Neutrophil (primary cell): ENCODE results near the gene ARFGAP3.
A peak's percentile ranks its signal among the peaks of the same experiment; 100 is the strongest.

Experiments used
- H3K27ac ChIP-seq: fragments of 200-600 bp; sonication (generic); 2 replicates; pipeline ENCODE4 v1.5.1; 2016; ENCODE audit warnings: mild to moderate bottlenecking, moderate library complexity
- H3K27me3 ChIP-seq: fragments of 200-600 bp; sonication (generic); 2 replicates; pipeline ENCODE4 v1.6.0; 2016; ENCODE audit warnings: mild to moderate bottlenecking
- H3K36me3 ChIP-seq: fragments of 200-600 bp; sonication (generic); 2 replicates; pipeline ENCODE4 v1.5.1; 2017
- H3K4me1 ChIP-seq, 2 experiments: fragments of 200-600 bp in 1 of 2; sonication (generic) in 1 of 2; 1 replicate in 1 of 2; 2 replicates in 1 of 2; pipeline versions ENCODE4 v1.5.1 to v1.6.1; 2013 to 2016; ENCODE audit warnings: low read depth in 1 of 2, low read length in 1 of 2, mild to moderate bottlenecking in 1 of 2, moderate library complexity in 1 of 2; ENCODE audit not compliant: control insufficient read depth in 1 of 2, insufficient read depth in 1 of 2
- H3K4me3 ChIP-seq, 2 experiments: fragments of 200-600 bp in 1 of 2; sonication (generic) in 1 of 2; 1 replicate in 1 of 2; 2 replicates in 1 of 2; pipeline ENCODE4 v1.5.1; 2013 to 2016; ENCODE audit warnings: low read depth in 1 of 2, low read length in 1 of 2, mild to moderate bottlenecking in 1 of 2, moderate library complexity in 1 of 2
- H3K9me3 ChIP-seq: fragments of 200-600 bp; sonication (generic); 2 replicates; pipeline ENCODE4 v1.5.1; 2016
- CTCF ChIP-seq: fragments of 200-600 bp; sonication (generic); IDR thresholded peaks from 2 replicates; pipeline ENCODE4 v1.5.1; 2016; ENCODE audit warnings: antibody characterized with exemption

ARFGAP3 gene

GRCh38 chr22:42819412-42820044 lies 37.5 kb downstream of the ARFGAP3 start:
- peak overlapping the region; percentile 16 for H3K27ac ChIP-seq
- TF ChIP-seq CTCF, result no peak
- H3K4me1 ChIP-seq, result peaks cover 0 to 8% of the 10 kb centered on the region in 2 experiments
- no peak overlapping the region for H3K4me3 ChIP-seq
- H3K27me3 ChIP-seq, result no peaks in the 10 kb centered on the region
- no peaks in the 10 kb centered on the region for H3K9me3 ChIP-seq
- peaks cover 47% of the 10 kb centered on the region for H3K36me3 ChIP-seq

GRCh38 chr22:42817556-42817955 lies 39.5 kb downstream of the ARFGAP3 start:
- Histone ChIP-seq H3K4me1 (peaks cover 0 to 8% of the 10 kb centered on the region in 2 experiments), H3K27me3 (no peaks in the 10 kb centered on the region), H3K27ac (no peak overlapping the region), H3K9me3 (no peaks in the 10 kb centered on the region), H3K36me3 (peaks cover 52% of the 10 kb centered on the region), H3K4me3 (no peak overlapping the region)
- no peak for TF ChIP-seq CTCF

DNA sequence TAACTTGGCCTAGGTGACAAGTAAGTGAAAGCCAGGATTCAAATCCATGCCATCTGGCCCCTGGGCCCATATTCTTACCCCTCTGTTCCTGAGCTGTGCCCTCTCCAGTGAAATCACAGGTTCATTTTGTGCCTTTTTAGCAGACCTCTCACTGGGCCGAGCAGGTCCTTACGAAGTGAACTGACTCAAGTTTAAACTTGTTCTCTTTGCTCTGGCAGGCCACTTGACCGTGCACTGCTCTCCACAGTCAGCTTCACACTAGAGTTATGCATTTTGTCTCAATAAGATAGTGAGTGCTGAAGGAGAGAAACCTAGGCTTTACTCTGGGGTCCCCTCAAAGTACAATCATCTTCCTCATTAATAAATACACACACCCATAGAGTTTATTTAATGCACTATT lies 40.7 kb downstream of the ARFGAP3 start:
- peaks cover 0 to 8% of the 10 kb centered on the region in 2 experiments for H3K4me1 ChIP-seq
- H3K36me3 ChIP-seq, result peaks cover 48% of the 10 kb centered on the region
- no peaks in the 10 kb centered on the region for H3K9me3 ChIP-seq
- no peaks in the 10 kb centered on the region for H3K27me3 ChIP-seq
- no peak overlapping the region for H3K27ac ChIP-seq
- no peak overlapping the region for H3K4me3 ChIP-seq
- no peak for TF ChIP-seq CTCF

GRCh38 chr22:42814616-42815015 lies 42.5 kb downstream of the ARFGAP3 start:
- H3K36me3 ChIP-seq, result peaks cover 53% of the 10 kb centered on the region
- no peak overlapping the region for H3K4me3 ChIP-seq
- no peaks in the 10 kb centered on the region for H3K27me3 ChIP-seq
- no peak for TF ChIP-seq CTCF
- no peak overlapping the region for H3K27ac ChIP-seq
- H3K4me1 ChIP-seq, result peaks cover 2% of the 10 kb centered on the region in 2 experiments
- H3K9me3 ChIP-seq, result no peaks in the 10 kb centered on the region

DNA sequence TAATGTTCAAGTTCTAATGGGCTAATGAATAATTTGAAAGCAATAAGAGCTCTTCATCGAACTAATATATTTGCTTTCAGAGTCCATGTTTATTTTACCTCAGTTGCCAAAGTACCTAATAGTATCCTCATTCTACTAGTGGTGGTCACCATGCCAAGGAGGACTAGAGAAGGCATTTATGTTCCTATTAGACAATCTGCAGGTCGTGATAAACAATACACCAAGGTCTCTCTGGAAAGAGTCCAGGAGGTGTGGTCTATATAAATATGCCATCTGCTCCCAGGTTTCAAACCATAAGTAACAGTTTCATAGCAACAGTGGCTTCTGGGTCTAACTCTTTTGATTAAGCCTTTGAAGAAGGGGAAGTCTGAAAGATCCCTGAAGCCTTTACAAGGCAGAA lies 42.9 kb downstream of the ARFGAP3 start:
- H3K36me3 ChIP-seq, result peaks cover 53% of the 10 kb centered on the region
- no peaks in the 10 kb centered on the region for H3K27me3 ChIP-seq
- H3K9me3 ChIP-seq, result no peaks in the 10 kb centered on the region
- H3K27ac ChIP-seq, result no peak overlapping the region
- TF ChIP-seq CTCF, result no peak
- H3K4me1 ChIP-seq, result peaks cover 5 to 6% of the 10 kb centered on the region in 2 experiments
- H3K4me3 ChIP-seq, result no peak overlapping the region
